OCI-LY1 (cell line): Measurements from ENCODE around the gene PLCD1.

Experiments used
- H2AFZ ChIP-seq: fragments of 200-600 bp; sonication (generic), shearing (Covaris generic); 2 replicates; pipeline ENCODE4 v1.6.0; 2014; ENCODE audit warnings: antibody characterized with exemption, mild to moderate bottlenecking, low read length
- H3F3A ChIP-seq: fragments of 200-600 bp; sonication (generic), shearing (Covaris generic); 2 replicates; pipeline ENCODE4 v1.6.0; 2014; ENCODE audit warnings: mild to moderate bottlenecking, antibody characterized with exemption, low read length, moderate library complexity; ENCODE audit not compliant: insufficient read depth
- H3K27ac ChIP-seq: fragments of 200-600 bp; sonication (generic); 2 replicates; pipeline ENCODE4 v1.5.1; 2014; ENCODE audit warnings: low read length, mixed run types, mild to moderate bottlenecking, low read depth; ENCODE audit not compliant: poor library complexity, severe bottlenecking
- H3K27me3 ChIP-seq: fragments of 200-600 bp; sonication (generic); 2 replicates; pipeline ENCODE4 v1.6.0; 2014; ENCODE audit warnings: antibody characterized with exemption, mild to moderate bottlenecking, low read length, moderate library complexity; ENCODE audit not compliant: insufficient read depth
- H3K36me3 ChIP-seq: fragments of 200-600 bp; sonication (generic); 2 replicates; pipeline ENCODE4 v1.6.1; 2014; ENCODE audit warnings: mild to moderate bottlenecking, antibody characterized with exemption, low read length, moderate library complexity, mixed read lengths; ENCODE audit not compliant: insufficient read depth
- H3K4me1 ChIP-seq: fragments of 200-600 bp; sonication (generic); 2 replicates; pipeline ENCODE4 v1.5.1; 2014; ENCODE audit warnings: mild to moderate bottlenecking, low read length, moderate library complexity; ENCODE audit not compliant: insufficient read depth, severe bottlenecking
- H3K4me2 ChIP-seq: fragments of 200-600 bp; sonication (generic), shearing (Covaris generic); 2 replicates; pipeline ENCODE4 v1.6.1; 2014; ENCODE audit warnings: low read length
- H3K4me3 ChIP-seq: fragments of 200-600 bp; sonication (generic); 2 replicates; pipeline ENCODE4 v1.5.1; 2014; ENCODE audit warnings: low read length, low read depth, mild to moderate bottlenecking, mixed read lengths; ENCODE audit not compliant: poor library complexity, severe bottlenecking
- H3K79me2 ChIP-seq: fragments of 200-600 bp; shearing (Covaris generic); 2 replicates; pipeline ENCODE4 v1.6.1; 2016; ENCODE audit warnings: mixed run types, low read length, mixed read lengths; ENCODE audit not compliant: insufficient read depth
- H3K9ac ChIP-seq: fragments of 200-600 bp; sonication (generic), shearing (Covaris generic); 2 replicates; pipeline ENCODE4 v1.6.1; 2014; ENCODE audit warnings: mild to moderate bottlenecking, low read length, mixed read lengths
- H3K9me2 ChIP-seq: fragments of 200-600 bp; sonication (generic), shearing (Covaris generic); 2 replicates; pipeline ENCODE4 v1.6.1; 2014; ENCODE audit warnings: low read depth, mild to moderate bottlenecking, low read length, mixed read lengths
- H3K9me3 ChIP-seq: fragments of 200-600 bp; shearing (Covaris generic); 2 replicates; pipeline ENCODE4 v1.6.1; 2014; ENCODE audit warnings: low read length, mixed read lengths
- H4K20me1 ChIP-seq: fragments of 200-600 bp; sonication (generic), shearing (Covaris generic); 2 replicates; pipeline ENCODE4 v1.6.0; 2016; ENCODE audit warnings: mild to moderate bottlenecking, low read length; ENCODE audit not compliant: insufficient read depth
- CTCF ChIP-seq: fragments of 200-600 bp; sonication (generic), shearing (Covaris generic); IDR thresholded peaks from 2 replicates; pipeline ENCODE4 v1.5.1; 2017; ENCODE audit warnings: mild to moderate bottlenecking, antibody characterized with exemption, low read length, moderate library complexity, mixed read lengths
- EZH2 ChIP-seq: fragments of 200-600 bp; sonication (generic), shearing (Covaris generic); IDR thresholded peaks from 2 replicates; pipeline ENCODE4 v1.8.0; 2017; ENCODE audit warnings: borderline replicate concordance, mixed run types, mild to moderate bottlenecking, antibody characterized with exemption, low read length, moderate library complexity, mixed read lengths

PLCD1 gene

GRCh38 chr3:38000965-38001455, 28.4 kb downstream of the PLCD1 start:
- no peaks in the 10 kb centered on the region for H3F3A ChIP-seq
- H3K27ac ChIP-seq, result no peak overlapping the region
- no peak overlapping the region for H3K4me2 ChIP-seq
- H2AFZ ChIP-seq, result no peak overlapping the region
- no peak overlapping the region for H3K9ac ChIP-seq
- H3K27me3 ChIP-seq, result no peaks in the 10 kb centered on the region
- no peaks in the 10 kb centered on the region for H4K20me1 ChIP-seq
- no peaks in the 10 kb centered on the region for H3K9me3 ChIP-seq
- no peaks in the 10 kb centered on the region for H3K79me2 ChIP-seq
- no peaks in the 10 kb centered on the region for H3K9me2 ChIP-seq
- TF ChIP-seq EZH2 (no peak), CTCF (no peak)
- H3K4me3 ChIP-seq, result no peak overlapping the region
- peaks cover 22% of the 10 kb centered on the region; the same call in 1 of the 2 replicates for H3K36me3 ChIP-seq
- peaks cover 23% of the 10 kb centered on the region for H3K4me1 ChIP-seq

GRCh38 chr3:38000242-38000916, 29.1 kb downstream of the PLCD1 start:
- H3F3A ChIP-seq, result no peaks in the 10 kb centered on the region
- H3K4me2 ChIP-seq, result no peak overlapping the region
- peaks cover 26% of the 10 kb centered on the region for H3K4me1 ChIP-seq
- no peaks in the 10 kb centered on the region for H3K27me3 ChIP-seq
- H2AFZ ChIP-seq, result no peak overlapping the region
- H3K4me3 ChIP-seq, result no peak overlapping the region
- H3K9me2 ChIP-seq, result no peaks in the 10 kb centered on the region
- H3K27ac ChIP-seq, result no peak overlapping the region
- no peaks in the 10 kb centered on the region for H3K79me2 ChIP-seq
- no peak overlapping the region for H3K9ac ChIP-seq
- TF ChIP-seq EZH2 (no peak), CTCF (no peak)
- H3K36me3 ChIP-seq, result peaks cover 22% of the 10 kb centered on the region; the same call in 1 of the 2 replicates
- H4K20me1 ChIP-seq, result no peaks in the 10 kb centered on the region
- no peaks in the 10 kb centered on the region for H3K9me3 ChIP-seq

- no peaks in the 10 kb centered on the region for H3K27me3 ChIP-seq
- no peak for TF ChIP-seq CTCF
- H3K9ac ChIP-seq, result no peak overlapping the region
- no peak overlapping the region for H3K27ac ChIP-seq
- H3K9me3 ChIP-seq, result no peaks in the 10 kb centered on the region
- no peaks in the 10 kb centered on the region for H3F3A ChIP-seq
- no peak overlapping the region for H3K4me2 ChIP-seq
- H3K4me3 ChIP-seq, result no peak overlapping the region
- no peaks in the 10 kb centered on the region for H3K9me2 ChIP-seq
- peaks cover 30% of the 10 kb centered on the region for H3K4me1 ChIP-seq
- H3K36me3 ChIP-seq, result peaks cover 22% of the 10 kb centered on the region; the same call in 1 of the 2 replicates
- no peak overlapping the region for H2AFZ ChIP-seq
- H4K20me1 ChIP-seq, result no peaks in the 10 kb centered on the region
- H3K79me2 ChIP-seq, result no peaks in the 10 kb centered on the region
These were observed 29.6 kb downstream of the PLCD1 start for GRCh38 chr3:37999836-38000235.
